MM.1S (cell line): ENCODE measurements around the gene RNF112.

ENCODE experiments used
- EZH2phosphoT487 ChIP-seq: fragments of 300-600 bp; sonication (generic); IDR thresholded peaks from 2 replicates; pipeline ENCODE4 v1.6.1; 2018; ENCODE audit warnings: antibody characterized with exemption, low read length
- TF ChIP-seq, protein P1 (sequence below): fragments of 300-600 bp; sonication (generic); IDR thresholded peaks from 2 replicates; pipeline ENCODE4 v1.5.1; 2016; ENCODE audit warnings: antibody characterized with exemption, low read length, mixed read lengths

DNA sequence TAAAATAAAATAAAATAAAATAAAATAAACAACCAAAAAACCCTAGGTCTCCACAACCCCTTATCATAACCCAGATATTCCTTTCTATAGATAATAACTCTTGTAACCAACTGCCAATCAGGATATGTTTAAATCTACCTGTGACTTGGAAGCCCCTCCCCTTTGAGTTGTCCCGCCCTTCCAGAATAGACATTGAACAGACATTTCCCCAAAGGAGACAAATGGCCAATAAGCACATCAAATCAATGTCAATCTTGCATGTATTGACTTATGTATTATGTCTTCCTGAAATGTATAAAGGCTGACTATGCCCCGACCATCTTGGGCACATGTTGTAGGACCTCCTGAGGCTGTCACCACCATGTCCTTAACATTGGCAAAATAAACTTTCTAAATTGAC lies 34.2 kb upstream of the RNF112 start:
- TF ChIP-seq, protein P1, sequence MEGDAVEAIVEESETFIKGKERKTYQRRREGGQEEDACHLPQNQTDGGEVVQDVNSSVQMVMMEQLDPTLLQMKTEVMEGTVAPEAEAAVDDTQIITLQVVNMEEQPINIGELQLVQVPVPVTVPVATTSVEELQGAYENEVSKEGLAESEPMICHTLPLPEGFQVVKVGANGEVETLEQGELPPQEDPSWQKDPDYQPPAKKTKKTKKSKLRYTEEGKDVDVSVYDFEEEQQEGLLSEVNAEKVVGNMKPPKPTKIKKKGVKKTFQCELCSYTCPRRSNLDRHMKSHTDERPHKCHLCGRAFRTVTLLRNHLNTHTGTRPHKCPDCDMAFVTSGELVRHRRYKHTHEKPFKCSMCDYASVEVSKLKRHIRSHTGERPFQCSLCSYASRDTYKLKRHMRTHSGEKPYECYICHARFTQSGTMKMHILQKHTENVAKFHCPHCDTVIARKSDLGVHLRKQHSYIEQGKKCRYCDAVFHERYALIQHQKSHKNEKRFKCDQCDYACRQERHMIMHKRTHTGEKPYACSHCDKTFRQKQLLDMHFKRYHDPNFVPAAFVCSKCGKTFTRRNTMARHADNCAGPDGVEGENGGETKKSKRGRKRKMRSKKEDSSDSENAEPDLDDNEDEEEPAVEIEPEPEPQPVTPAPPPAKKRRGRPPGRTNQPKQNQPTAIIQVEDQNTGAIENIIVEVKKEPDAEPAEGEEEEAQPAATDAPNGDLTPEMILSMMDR, result no peak
- TF ChIP-seq EZH2phosphoT487, result no peak
